Measurements from ENCODE around the gene COMMD7. TPM values are rescaled to one million over a fixed set of nuclear protein-coding genes. Genes with fewer than 3 reads are reported as not detected.

Gene COMMD7
- polyA plus RNA-seq, 12 donors = 28.1 to 44.7 (median 41.3) TPM; not detected in 1

DNA sequence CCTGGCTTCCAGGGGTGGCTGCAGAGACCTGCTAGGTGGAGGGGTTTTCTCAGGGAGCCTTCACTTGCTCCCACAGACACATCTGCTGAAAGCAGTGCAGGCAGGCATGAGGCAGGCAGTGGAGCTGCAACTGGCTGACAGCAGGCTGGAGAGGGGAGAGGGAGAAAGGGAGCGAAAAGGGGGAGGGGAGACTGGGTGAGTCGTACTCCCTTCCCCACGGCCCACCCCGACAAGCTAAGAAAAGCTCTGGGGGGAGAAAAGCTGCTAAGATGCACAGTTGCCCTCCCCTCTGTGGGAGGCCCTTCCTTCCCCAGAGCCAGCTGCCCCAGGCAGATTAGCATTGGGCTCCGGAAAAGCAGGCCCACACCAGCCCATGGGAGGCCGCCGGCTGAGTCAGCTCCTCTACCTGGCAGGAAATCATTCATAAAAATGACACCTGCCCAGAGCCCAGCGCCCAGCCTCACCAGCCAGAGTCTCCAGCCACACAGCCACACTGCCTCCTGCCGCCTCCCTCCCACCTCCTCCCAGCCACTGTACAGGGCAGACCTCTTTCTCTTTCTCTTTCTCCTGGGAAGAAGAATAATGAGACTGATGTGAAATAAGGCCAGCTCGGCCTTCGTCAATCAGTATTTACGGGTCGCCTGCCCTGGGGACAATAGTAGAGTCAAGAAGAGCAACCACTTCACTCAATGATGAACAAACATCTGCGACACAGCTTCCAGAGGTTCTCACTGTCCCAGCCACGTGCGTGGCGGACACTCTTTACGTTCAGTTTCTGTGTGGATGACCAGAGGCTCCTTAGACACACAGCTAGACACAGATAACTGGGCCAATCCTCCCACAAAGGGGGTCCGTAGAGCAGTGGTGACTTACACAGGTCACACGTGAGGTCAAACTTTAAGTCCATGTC lies 61.8 kb downstream of the COMMD7 start:
- no peak for DNase-seq

- no peak for DNase-seq
Observed at GRCh38 chr20:32680544-32681174, 62.6 kb downstream of the COMMD7 start.

- DNase-seq = peak; percentile 15
Observed at GRCh38 chr20:32678948-32679347, 64.3 kb downstream of the COMMD7 start.

GRCh38 chr20:32675223-32675975 lies 67.9 kb downstream of the COMMD7 start:
- DNase-seq = no peak

DNA sequence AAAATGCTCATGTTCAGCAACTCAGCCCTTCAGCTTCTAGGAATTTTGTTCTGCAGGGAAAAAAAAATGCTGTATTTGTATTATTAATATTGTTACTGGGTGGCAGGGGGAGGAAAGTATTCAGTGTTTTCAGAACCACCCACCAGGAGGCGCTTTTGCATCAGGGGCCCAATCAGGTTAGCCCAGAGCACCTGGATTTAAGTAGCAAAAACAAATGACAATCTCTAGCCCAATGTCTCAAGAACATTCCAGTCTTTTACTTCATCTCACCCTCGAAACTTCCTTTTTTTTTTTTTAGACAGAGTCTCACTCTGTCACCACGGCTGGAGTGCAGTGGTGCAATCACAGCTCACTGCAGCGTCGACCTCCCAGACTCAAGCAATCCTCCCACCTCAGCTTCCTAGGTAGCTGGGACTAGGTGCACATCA lies 68.9 kb downstream of the COMMD7 start:
- no peak for DNase-seq

DNA sequence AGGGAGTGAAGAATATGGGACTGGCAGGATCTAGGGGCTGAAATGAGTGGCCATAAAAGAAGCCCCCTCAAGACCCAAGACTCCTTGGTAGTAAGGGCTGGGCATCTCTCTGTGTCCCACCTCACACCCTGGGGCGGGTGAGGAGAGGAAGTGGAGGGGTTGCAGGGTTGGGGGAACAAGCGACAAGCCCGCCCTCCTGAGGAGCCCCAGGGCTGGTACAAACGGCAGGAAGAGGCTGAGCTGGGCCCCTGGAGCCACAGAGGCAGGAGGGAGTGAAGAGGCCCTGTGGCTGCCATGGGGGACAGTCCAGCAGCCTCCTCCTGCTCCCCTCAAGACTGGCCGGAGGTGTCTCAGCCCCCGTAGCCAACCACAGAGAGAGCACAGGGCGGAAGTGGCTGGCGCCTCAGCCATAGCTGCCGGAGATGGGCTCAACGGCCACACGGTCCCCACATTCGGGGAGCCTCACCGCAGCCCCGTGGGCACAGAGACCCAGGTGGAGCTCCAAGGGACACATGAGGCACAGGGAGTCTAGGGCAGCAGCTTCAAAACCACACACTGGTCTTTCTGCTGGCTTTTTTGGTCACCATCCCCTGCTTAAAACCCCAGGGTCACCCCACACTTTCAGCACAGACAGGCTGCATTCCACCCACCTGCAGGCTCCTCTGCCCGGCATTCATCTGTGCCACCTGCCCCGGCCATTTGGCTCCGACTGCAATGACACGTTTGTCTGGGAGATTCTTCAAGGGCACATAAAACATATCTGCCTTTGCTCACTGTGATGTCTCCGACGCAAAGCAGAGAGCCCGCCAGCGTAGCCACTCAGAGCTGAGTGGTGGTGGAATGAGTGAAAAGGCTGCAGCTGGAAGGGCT lies 70.0 kb downstream of the COMMD7 start:
- no peak for DNase-seq

DNA sequence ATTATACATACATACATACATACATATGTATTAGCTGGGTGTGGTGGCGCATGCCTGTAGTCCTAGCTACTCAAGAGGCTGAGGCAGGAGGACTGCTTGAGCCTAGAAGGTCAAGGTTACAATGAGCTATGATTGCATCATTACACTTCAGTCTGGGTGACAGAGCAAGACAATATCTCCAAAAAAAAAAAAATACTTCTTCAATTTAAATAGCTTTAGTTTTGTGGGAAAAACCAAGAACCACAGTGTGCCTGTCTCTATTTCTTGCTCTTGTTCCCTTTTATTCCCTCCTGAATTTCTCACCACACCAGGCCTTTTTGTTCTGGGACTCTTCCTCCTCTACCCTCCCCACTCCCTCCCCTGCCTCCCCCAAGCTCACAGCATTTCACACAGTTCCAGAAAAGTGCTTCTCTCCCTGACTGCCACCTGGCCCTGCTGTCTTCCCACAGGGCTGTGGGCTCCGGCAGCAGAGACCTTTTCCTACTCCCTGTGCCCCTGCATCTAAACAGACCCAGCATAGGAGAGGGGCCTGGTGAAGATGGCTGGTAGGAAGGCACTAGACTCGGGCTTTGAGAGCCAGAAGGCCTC lies 70.8 kb downstream of the COMMD7 start:
- no peak for DNase-seq

DNA sequence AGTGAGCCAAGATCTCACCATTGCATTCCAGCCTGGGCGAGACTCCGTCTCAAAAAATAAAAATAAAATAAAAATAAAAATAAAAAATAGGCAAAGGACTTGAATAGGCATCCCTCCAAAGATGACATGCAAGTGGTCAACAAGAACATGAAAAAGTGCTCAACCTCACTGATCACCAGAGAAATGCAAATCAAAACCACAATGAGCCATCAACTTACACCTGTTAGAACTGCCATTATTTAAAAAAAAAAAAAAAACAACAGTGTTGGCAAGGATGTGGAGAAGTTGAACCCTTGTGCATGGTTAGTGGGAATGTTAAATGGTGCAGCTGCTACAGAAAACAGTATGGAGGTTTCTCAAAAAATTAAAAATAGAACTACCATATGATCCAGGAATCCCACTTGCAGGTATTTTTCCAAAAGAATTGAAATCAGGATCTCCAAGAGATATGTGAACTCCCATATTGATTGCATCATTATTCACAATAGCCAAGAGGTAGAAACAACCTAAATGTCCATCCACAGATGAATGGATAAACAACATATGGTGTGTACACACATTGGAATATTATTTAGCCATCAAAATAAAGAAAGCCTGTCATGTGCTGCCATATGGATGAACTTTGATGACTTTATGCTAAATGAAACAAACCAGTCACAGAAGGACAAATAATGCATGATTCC lies 72.4 kb downstream of the COMMD7 start:
- DNase-seq = no peak

DNA sequence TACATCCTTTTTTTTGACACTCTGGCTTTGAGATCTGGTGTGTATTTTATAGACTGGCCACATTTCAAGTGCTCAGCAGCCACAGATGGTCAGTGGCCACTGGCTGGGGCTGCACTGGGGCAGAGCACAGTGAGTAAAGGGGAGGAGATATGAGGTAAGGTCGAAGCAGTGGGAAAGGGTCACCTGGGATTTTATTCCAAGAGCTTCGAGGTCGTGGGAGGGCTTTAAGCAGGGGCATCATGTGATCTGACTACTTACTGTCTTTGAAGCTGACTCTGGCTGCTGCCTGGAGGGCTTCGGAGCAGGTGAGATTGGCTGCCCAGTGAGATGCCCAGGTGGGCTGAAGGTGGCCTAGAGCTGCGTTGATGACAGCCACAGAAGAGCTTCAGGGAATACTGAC lies 76.2 kb downstream of the COMMD7 start:
- no peak for DNase-seq

DNA sequence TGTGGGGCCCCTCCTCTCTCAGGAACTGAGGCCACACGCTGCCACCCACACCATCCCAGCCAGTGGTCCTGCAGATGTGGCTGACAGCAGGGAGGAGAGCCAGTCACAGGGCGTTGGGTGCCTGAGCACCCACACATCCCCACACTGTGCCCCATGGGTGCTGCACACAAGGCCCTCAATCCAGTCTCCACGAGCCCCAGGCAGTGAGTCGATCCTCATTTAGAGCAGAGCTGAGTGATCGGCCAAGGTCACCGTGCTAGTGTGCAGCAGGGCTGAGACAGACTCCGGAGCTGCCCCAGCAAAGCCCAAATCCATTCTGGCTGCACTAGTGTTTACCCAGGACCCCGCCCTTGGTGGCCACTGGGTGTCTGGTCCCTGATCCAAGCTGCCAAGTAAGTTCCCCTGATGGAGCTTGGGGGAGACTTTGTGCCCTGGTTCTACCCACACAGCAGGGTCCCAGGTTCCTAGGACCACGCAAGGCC lies 78.5 kb downstream of the COMMD7 start:
- DNase-seq = no peak

DNA sequence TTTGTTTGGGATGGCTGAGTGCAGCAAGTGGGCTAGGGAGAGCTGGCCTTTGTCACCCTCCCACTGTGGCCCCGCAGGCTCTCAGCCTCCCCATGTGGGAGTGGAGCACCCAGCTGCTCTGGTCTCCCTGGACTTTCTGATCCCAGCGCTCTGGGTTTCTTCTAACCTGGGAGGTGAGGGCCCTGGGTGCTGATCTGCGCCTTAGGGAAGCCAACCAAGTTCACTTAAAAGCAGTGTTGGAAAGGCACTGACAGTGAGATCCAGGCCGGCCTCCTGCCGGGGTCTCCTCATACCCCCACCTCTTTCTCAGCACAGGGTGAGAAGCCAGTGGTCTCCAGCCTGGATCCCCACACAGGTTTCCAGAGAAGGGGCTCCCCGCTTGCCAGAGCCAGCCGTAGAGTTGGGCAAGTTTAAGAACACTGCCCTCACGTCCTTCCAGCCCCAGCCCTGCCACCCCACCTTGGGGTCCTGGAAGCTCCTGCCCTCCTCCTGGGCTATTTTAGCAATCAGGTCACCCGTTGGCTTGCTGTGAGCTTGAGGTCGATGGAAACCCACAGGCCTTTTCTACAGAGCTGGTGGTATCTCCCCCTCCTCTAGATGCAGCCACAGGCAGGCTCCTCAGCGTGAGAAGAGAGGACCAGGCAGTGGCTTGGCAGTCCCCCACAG lies 79.1 kb downstream of the COMMD7 start:
- DNase-seq = no peak

DNA sequence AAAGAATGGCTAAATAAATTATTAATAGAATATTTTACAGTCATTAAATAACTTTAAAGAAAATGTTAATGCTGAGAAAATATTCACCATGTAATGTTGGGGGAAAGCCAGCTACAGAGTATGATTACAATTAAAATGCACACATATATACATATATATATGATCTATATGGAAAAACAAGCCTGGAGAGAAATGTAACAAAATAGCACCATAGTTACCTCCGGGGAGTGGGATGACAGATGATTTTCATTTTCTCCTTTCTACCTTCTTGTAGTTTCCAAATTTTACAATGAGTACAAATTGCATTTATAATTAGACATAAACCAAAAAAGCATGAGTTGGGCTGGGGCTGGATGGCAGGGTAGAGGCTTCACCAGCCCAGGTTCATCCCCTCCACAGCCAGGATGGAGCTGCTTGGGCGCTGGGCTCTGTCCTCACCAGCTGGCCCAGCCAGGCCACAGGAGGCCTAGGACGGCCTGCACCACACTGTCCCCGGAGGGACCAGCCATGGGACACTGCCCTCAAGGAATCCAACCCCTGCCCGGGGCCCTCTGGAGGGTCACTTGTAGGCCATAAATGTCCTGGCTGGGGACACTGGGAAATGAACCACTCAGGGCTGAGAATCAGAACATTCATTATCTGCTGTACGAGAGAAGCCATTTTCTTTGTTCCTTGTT lies 79.8 kb downstream of the COMMD7 start:
- DNase-seq = no peak

DNA sequence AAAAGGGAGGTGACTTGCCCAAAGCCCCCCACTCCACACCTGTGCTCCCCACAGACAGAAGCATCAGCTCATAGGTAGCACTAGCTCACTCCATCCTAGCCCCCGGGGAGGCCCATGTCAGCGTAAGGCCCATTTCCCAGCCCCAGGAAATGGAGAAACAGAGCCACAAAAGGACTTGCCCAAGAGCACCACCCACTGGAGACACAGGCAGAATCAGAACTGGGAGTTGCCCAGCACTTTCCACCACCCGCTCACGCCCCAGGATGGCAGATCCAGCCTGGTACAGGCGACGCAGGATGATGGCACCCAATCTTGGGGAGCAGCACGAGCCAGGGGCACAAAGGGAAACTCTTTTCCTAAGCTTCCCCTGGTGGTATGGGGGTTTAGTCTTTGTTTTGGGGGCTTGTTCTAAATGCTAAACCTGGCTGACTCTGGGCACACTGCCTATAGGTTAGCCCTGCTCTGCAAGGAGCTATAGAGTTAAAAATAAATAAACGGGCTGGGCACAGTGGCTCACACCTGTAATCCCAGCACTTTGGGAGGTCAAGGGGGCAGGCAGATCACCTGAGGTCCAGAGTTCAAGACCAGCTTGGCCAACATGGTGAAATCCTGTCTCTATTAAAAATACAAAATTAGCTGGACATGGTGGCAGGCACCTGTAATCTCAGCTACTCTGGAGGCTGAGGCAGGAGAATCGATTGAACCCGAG lies 81.3 kb downstream of the COMMD7 start:
- no peak for DNase-seq

DNA sequence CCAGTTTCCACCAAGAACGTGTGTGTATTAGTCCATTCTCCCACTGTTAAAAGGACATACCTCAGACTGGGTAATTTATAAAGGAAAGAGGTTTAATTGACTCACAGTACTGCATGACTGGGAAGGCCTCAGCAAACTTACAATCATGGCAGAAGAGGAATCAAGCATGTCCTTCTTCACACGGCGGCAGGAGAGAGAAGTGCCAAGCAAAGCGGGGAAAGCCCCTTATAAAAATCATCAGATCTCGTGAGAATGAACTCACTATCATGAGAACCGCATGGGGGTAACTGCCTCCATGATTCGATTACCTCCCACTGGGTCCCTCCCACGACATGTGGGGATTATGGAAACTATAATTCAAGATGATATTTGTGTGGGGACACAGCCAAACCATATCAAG lies 82.6 kb downstream of the COMMD7 start:
- no peak for DNase-seq

GRCh38 chr20:32656827-32657226 lies 86.4 kb downstream of the COMMD7 start:
- no peak for DNase-seq

DNA sequence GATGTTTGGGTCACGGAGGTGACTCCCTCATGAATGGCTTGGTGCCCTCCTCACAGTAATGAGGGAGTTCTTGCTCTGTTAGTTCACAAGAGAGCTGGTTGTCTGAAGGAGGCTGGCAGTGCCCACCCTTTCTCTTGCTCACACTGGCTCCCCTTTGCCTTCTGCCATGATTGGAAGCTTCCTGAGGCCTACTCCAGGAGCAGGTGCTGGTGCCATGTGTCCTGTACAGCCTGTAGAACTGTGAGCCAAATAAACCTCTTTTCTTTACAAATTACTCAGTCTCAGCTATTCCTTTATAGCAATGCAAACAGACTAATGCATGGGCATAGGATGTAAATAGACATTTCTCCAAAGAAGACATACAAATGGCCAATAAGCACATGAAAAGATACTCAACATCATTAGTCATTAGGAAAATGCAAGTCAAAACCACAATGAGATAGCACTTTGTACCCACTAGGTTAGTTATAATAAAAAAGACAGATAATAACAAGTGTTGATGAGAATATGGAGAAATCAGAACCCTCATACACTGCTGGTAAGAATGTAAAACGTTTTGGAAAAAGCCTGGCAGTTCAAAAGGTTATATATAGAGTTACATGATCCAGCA lies 87.3 kb downstream of the COMMD7 start:
- no peak for DNase-seq

DNA sequence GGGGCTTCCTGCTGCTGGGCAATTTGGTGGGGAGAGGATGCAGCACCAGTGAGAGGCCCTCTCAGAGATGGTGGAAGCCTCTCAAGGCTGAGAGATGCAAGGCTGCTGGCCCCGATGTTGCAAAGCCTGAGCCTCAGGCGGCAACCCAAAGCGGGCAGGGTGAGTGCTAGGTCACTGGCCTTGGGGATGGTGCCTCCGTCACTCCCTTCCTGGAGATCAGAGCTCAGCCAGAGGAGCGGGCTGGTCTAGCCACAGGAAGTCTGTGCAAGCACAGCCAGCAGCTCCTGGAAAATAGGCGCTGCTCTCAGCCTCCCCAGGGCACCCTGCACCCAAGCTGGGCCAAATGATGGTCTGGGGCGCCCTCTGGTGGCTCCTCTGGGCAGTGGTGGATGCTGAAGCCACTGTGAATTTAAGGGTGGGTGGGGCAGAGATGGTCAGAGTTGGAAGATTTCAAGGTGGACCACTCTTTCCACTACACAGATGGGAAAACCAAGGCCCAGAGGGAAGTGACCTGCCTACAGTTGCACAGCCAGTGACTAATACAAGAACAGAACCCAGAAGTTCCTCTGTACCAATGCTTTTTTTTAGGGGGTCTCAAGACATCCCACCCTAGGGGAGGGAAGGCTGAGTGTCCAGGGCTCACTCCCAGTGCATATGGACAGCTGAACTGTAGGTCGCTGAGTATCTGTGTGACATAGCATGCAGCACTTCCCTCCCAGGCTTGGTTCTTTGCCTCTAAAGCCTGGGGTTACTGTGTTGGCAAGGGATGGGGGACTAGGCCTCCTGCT lies 90.3 kb downstream of the COMMD7 start:
- DNase-seq = peak; percentile 86
